PFSK-1 (cell line): ENCODE data around the gene USP34.

Experiments used
- FOXP2 ChIP-seq: optimal IDR thresholded peaks from 2 replicates; pipeline ENCODE3; 2011; ENCODE audit warnings: borderline replicate concordance, control low read depth, inconsistent platforms; ENCODE audit not compliant: insufficient read depth; ENCODE audit errors: extremely low read length, extremely low read depth
- POLR2AphosphoS5 ChIP-seq: IDR thresholded peaks from 2 replicates; pipeline ENCODE4 v1.6.1; 2012; ENCODE audit warnings: low read depth, mild to moderate bottlenecking, control low read depth, low read length, moderate library complexity
- REST ChIP-seq, 2 experiments: IDR thresholded peaks; 2 replicates each; pipeline versions ENCODE4 v1.6.1 to v1.8.0; 2011 to 2012; ENCODE audit warnings: low read depth in 2 of 2, low read length in 2 of 2, control low read depth in 1 of 2, inconsistent platforms in 1 of 2, mild to moderate bottlenecking in 1 of 2, moderate library complexity in 1 of 2; ENCODE audit not compliant: insufficient read depth in 1 of 2
- SIN3A ChIP-seq: IDR thresholded peaks from 2 replicates; pipeline ENCODE4 v1.6.1; 2012; ENCODE audit warnings: mild to moderate bottlenecking, low read length, moderate library complexity, borderline replicate concordance; ENCODE audit not compliant: insufficient read depth
- TAF1 ChIP-seq: IDR thresholded peaks from 2 replicates; pipeline ENCODE4 v1.6.1; 2012; ENCODE audit warnings: low read length, control low read depth, borderline replicate concordance; ENCODE audit not compliant: insufficient read depth

USP34 gene

GRCh38 chr2:61423714-61424113 lies 47.2 kb downstream of the USP34 start:
- TF ChIP-seq FOXP2, result no peak
- TF ChIP-seq SIN3A, result no peak
- no peak for TF ChIP-seq TAF1
- TF ChIP-seq REST (IDR thresholded peaks at IDR 0.05; ENCODE audit: insufficient read depth in 1 of 2, low read depth in 2 of 2, low read length in 2 of 2), result no peak
- TF ChIP-seq POLR2AphosphoS5, result no peak

GRCh38 chr2:61421611-61422010 lies 49.3 kb downstream of the USP34 start:
- TF ChIP-seq POLR2AphosphoS5 (no peak), TAF1 (no peak), FOXP2 (no peak)

GRCh38 chr2:61420991-61421544 lies 49.8 kb downstream of the USP34 start:
- TF ChIP-seq REST (IDR thresholded peaks at IDR 0.05; ENCODE audit: insufficient read depth in 1 of 2, low read depth in 2 of 2, low read length in 2 of 2), result no peak
- no peak for TF ChIP-seq SIN3A
- no peak for TF ChIP-seq FOXP2

GRCh38 chr2:61419570-61419969 lies 51.3 kb downstream of the USP34 start:
- no peak for TF ChIP-seq POLR2AphosphoS5
- TF ChIP-seq TAF1, result no peak
- TF ChIP-seq FOXP2, result no peak
- no peak for TF ChIP-seq SIN3A
- TF ChIP-seq REST (IDR thresholded peaks at IDR 0.05; ENCODE audit: insufficient read depth in 1 of 2, low read depth in 2 of 2, low read length in 2 of 2), result no peak

- TF ChIP-seq POLR2AphosphoS5 (no peak), TAF1 (no peak), SIN3A (no peak), FOXP2 (no peak), REST (IDR thresholded peaks at IDR 0.05; ENCODE audit: insufficient read depth in 1 of 2, low read depth in 2 of 2, low read length in 2 of 2) (no peak)
Measured at GRCh38 chr2:61419129-61419528, 51.8 kb downstream of the USP34 start.
